ENCODE data around the gene KIRREL1. TPM values are rescaled to one million over a fixed set of nuclear protein-coding genes. Genes with fewer than 3 reads are reported as not detected.

Gene KIRREL1
- total RNA-seq, 1 experiment from 2014 or later = 30.5 TPM

- Histone ChIP-seq H3K4me2 (ENCODE audit: insufficient read depth, insufficient read length, low read length) (no peak overlapping the region), H3K9ac (ENCODE audit: extremely low read depth, insufficient read length, low read length) (no peak overlapping the region), H3K23ac (ENCODE audit: insufficient read length, low read depth, low read length) (no peak overlapping the region), H3K27me3 (ENCODE audit: insufficient read depth, low read length) (no peaks in the 10 kb centered on the region), H4K5ac (ENCODE audit: insufficient read length, low read depth, low read length) (no peak overlapping the region), H3K18ac (ENCODE audit: insufficient read length, low read depth, low read length) (no peak overlapping the region), H4K20me1 (ENCODE audit: control insufficient read depth, insufficient read depth, insufficient read length) (no peaks in the 10 kb centered on the region), H2BK5ac (ENCODE audit: insufficient read length, low read length) (no peak overlapping the region), H3K56ac (ENCODE audit: insufficient read length, low read depth, low read length) (no peak overlapping the region), H3K14ac (ENCODE audit: insufficient read depth, low read length) (no peak overlapping the region), H2BK120ac (ENCODE audit: low read depth, low read length, poor library complexity, severe bottlenecking) (no peak overlapping the region), H2BK20ac (ENCODE audit: low read depth, low read length, poor library complexity, severe bottlenecking) (no peak overlapping the region), H3K79me2 (ENCODE audit: insufficient read depth, low read length) (no peaks in the 10 kb centered on the region), H3T11ph (ENCODE audit: low read length) (no peak overlapping the region), H2AK5ac (ENCODE audit: insufficient read length, low read length) (no peak overlapping the region), H2AFZ (ENCODE audit: low read length) (no peak overlapping the region), H3K9me3 (ENCODE audit: control insufficient read depth, low read depth, low read length) (no peaks in the 10 kb centered on the region), H4K8ac (replicated peaks; ENCODE audit: insufficient read length, low read depth, low read length) (no peak overlapping the region), H3K4me1 (ENCODE audit: insufficient read depth, low read length) (peaks cover 9% of the 10 kb centered on the region; the same call in 1 of the 2 replicates), H3K79me1 (ENCODE audit: insufficient read depth, low read depth, low read length, poor library complexity, severe bottlenecking) (no peaks in the 10 kb centered on the region), H3K4ac (ENCODE audit: low read depth, low read length) (no peak overlapping the region), H3K23me2 (ENCODE audit: insufficient read length, low read depth, low read length, poor library complexity, severe bottlenecking) (no peaks in the 10 kb centered on the region), H3K27ac (ENCODE audit: insufficient read length, low read depth, low read length) (no peak overlapping the region), H4K91ac (ENCODE audit: insufficient read length, low read depth, low read length) (no peak overlapping the region), H2BK15ac (ENCODE audit: low read depth, low read length) (no peak overlapping the region), H2BK12ac (ENCODE audit: insufficient read length, low read depth, low read length) (no peak overlapping the region)
- Mint-ChIP-seq H3K9me3 (no peaks in the 10 kb centered on the region; a peak in 1 of 5 replicates), H3K4me3 (no peak overlapping the region), H3K4me1 (peaks cover 47 to 62% of the 10 kb centered on the region in 2 experiments), H3K27ac (no peak overlapping the region), H3K36me3 (ENCODE audit: insufficient read depth in 1 of 3, low read depth in 3 of 3) (no peaks in the 10 kb centered on the region), H3K27me3 (ENCODE audit: low read depth) (no peaks in the 10 kb centered on the region; the same call in 1 of the 2 replicates)
- TF ChIP-seq, protein P1, sequence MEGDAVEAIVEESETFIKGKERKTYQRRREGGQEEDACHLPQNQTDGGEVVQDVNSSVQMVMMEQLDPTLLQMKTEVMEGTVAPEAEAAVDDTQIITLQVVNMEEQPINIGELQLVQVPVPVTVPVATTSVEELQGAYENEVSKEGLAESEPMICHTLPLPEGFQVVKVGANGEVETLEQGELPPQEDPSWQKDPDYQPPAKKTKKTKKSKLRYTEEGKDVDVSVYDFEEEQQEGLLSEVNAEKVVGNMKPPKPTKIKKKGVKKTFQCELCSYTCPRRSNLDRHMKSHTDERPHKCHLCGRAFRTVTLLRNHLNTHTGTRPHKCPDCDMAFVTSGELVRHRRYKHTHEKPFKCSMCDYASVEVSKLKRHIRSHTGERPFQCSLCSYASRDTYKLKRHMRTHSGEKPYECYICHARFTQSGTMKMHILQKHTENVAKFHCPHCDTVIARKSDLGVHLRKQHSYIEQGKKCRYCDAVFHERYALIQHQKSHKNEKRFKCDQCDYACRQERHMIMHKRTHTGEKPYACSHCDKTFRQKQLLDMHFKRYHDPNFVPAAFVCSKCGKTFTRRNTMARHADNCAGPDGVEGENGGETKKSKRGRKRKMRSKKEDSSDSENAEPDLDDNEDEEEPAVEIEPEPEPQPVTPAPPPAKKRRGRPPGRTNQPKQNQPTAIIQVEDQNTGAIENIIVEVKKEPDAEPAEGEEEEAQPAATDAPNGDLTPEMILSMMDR (conservative IDR thresholded peaks at IDR 0.05) = peak; percentile 94
- no CpG with 5 or more reads among the region's 5 CpGs for WGBS (ENCODE audit: extremely low coverage, insufficient read length, low lambda C conversion rate)
- DNase-seq = peak; percentile 79
Measured at GRCh38 chr1:158121604-158122254, 128.3 kb downstream of the KIRREL1 start.

Measured in H9 (cell line).